DOHH2 (cell line): ENCODE data around the gene PTPN2.

ENCODE experiments used
- H3F3A ChIP-seq: fragments of 200-600 bp; sonication (generic), shearing (Covaris generic); 2 replicates; pipeline ENCODE4 v1.6.0; 2016; ENCODE audit warnings: antibody characterized with exemption, mild to moderate bottlenecking; ENCODE audit not compliant: control insufficient read depth, insufficient read depth
- H3K27ac ChIP-seq: fragments of 200-600 bp; sonication (generic); 2 replicates; pipeline ENCODE4 v1.5.1; 2014; ENCODE audit warnings: low read depth, mild to moderate bottlenecking, low read length, moderate library complexity
- H3K27me3 ChIP-seq: fragments of 200-600 bp; sonication (generic); 2 replicates; pipeline ENCODE4 v1.6.1; 2014; ENCODE audit warnings: mild to moderate bottlenecking, low read length, mixed read lengths; ENCODE audit not compliant: control insufficient read depth
- H3K36me3 ChIP-seq: fragments of 200-600 bp; sonication (generic); 2 replicates; pipeline ENCODE4 v1.6.1; 2014; ENCODE audit warnings: mild to moderate bottlenecking, low read length, moderate library complexity, mixed read lengths; ENCODE audit not compliant: control insufficient read depth
- H3K4me1 ChIP-seq: fragments of 200-600 bp; sonication (generic); 2 replicates; pipeline ENCODE4 v1.6.1; 2014; ENCODE audit warnings: mild to moderate bottlenecking, low read length, mixed read lengths; ENCODE audit not compliant: control insufficient read depth
- H3K4me2 ChIP-seq: fragments of 200-600 bp; sonication (generic); 2 replicates; pipeline ENCODE4 v1.6.0; 2014; ENCODE audit warnings: mild to moderate bottlenecking, low read length, moderate library complexity
- H3K4me3 ChIP-seq: fragments of 200-600 bp; sonication (generic); 2 replicates; pipeline ENCODE4 v1.5.1; 2014; ENCODE audit warnings: mild to moderate bottlenecking, low read length, mixed read lengths
- H3K79me2 ChIP-seq: fragments of 200-600 bp; sonication (generic); 2 replicates; pipeline ENCODE4 v1.6.1; 2014; ENCODE audit warnings: mild to moderate bottlenecking, low read length, mixed read lengths; ENCODE audit not compliant: control insufficient read depth
- H3K9me2 ChIP-seq: fragments of 200-600 bp; sonication (generic); replicated peaks from 2 replicates; pipeline ENCODE4 v1.6.1; 2014; ENCODE audit warnings: mild to moderate bottlenecking, low read length, mixed read lengths; ENCODE audit not compliant: control insufficient read depth
- H3K9me3 ChIP-seq: fragments of 200-600 bp; sonication (generic); 2 replicates; pipeline ENCODE4 v1.6.1; 2014; ENCODE audit warnings: antibody characterized with exemption, low read length, mixed read lengths; ENCODE audit not compliant: control insufficient read depth, insufficient read depth
- H4K20me1 ChIP-seq: fragments of 200-600 bp; sonication (generic); 2 replicates; pipeline ENCODE4 v1.6.0; 2014; ENCODE audit warnings: low read depth, mild to moderate bottlenecking, antibody characterized with exemption, low read length, moderate library complexity; ENCODE audit not compliant: control insufficient read depth, insufficient read depth
- CTCF ChIP-seq: fragments of 200-600 bp; sonication (generic); IDR thresholded peaks from one replicate; pipeline ENCODE4 v1.5.1; 2014; ENCODE audit warnings: antibody characterized with exemption, mild to moderate bottlenecking, low read depth, low read length; ENCODE audit not compliant: poor library complexity, severe bottlenecking
- EZH2phosphoT487 ChIP-seq: fragments of 200-600 bp; sonication (generic); IDR thresholded peaks from 2 replicates; pipeline ENCODE4 v1.6.1; 2017; ENCODE audit warnings: borderline replicate concordance, mild to moderate bottlenecking, antibody characterized with exemption, low read length, moderate library complexity, mixed read lengths

Gene PTPN2

GRCh38 chr18:12868576-12868975 is 15.5 kb downstream of the PTPN2 start:
- no peak overlapping the region for H3K4me2 ChIP-seq
- no peak overlapping the region for H3K4me3 ChIP-seq
- TF ChIP-seq EZH2phosphoT487 (no peak), CTCF (no peak)

GRCh38 chr18:12867441-12868123 is 16.5 kb downstream of the PTPN2 start:
- no peak for TF ChIP-seq CTCF
- TF ChIP-seq EZH2phosphoT487 = no peak
- Histone ChIP-seq H3K36me3 (no peaks in the 10 kb centered on the region), H3K9me3 (no peaks in the 10 kb centered on the region), H3K27me3 (no peaks in the 10 kb centered on the region), H3K27ac (no peak overlapping the region), H3K9me2 (no peaks in the 10 kb centered on the region), H3K4me2 (no peak overlapping the region), H4K20me1 (peaks cover 6% of the 10 kb centered on the region; the same call in 1 of the 2 replicates), H3K4me3 (no peak overlapping the region), H3K4me1 (peaks cover 6% of the 10 kb centered on the region), H3F3A (no peaks in the 10 kb centered on the region), H3K79me2 (peaks cover 71% of the 10 kb centered on the region)

More at GRCh38 chr18:12868576-12868975, 15.5 kb downstream of the PTPN2 start:
- Histone ChIP-seq H3K27me3 (no peaks in the 10 kb centered on the region), H3F3A (no peaks in the 10 kb centered on the region), H3K9me2 (no peaks in the 10 kb centered on the region), H4K20me1 (no peaks in the 10 kb centered on the region), H3K4me1 (no peaks in the 10 kb centered on the region), H3K79me2 (peaks cover 63% of the 10 kb centered on the region), H3K36me3 (no peaks in the 10 kb centered on the region), H3K27ac (no peak overlapping the region), H3K9me3 (no peaks in the 10 kb centered on the region)

- Histone ChIP-seq H4K20me1 (peaks cover 13% of the 10 kb centered on the region; the same call in 1 of the 2 replicates), H3K79me2 (peaks cover 74% of the 10 kb centered on the region), H3K9me2 (no peaks in the 10 kb centered on the region), H3K4me2 (no peak overlapping the region), H3K27me3 (no peaks in the 10 kb centered on the region), H3F3A (no peaks in the 10 kb centered on the region), H3K27ac (no peak overlapping the region), H3K4me1 (peaks cover 19% of the 10 kb centered on the region), H3K4me3 (no peak overlapping the region), H3K36me3 (no peaks in the 10 kb centered on the region), H3K9me3 (no peaks in the 10 kb centered on the region)
- no peak for TF ChIP-seq CTCF
- no peak for TF ChIP-seq EZH2phosphoT487
Observed at GRCh38 chr18:12863687-12864216, 20.3 kb downstream of the PTPN2 start.
